ENCODE data around the gene OR51F1. TPM values are rescaled to one million over a fixed set of nuclear protein-coding genes. Genes with fewer than 3 reads are reported as not detected.

OR51F1 gene, protein sequence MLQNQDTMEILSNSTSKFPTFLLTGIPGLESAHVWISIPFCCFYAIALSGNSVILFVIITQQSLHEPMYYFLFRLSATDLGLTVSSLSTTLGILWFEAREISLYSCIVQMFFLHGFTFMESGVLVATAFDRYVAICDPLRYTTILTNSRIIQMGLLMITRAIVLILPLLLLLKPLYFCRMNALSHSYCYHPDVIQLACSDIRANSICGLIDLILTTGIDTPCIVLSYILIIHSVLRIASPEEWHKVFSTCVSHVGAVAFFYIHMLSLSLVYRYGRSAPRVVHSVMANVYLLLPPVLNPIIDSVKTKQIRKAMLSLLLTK
- not detected in 2 replicates for total RNA-seq (2021)
- not detected for Bru-seq, nascent RNA
- BruChase-seq, experiment 1, labeled RNA remaining after a 2-hour chase, result not detected
- BruChase-seq, experiment 2, labeled RNA remaining after a 6-hour chase, result not detected
- long read RNA-seq, result 0 reads

DNA sequence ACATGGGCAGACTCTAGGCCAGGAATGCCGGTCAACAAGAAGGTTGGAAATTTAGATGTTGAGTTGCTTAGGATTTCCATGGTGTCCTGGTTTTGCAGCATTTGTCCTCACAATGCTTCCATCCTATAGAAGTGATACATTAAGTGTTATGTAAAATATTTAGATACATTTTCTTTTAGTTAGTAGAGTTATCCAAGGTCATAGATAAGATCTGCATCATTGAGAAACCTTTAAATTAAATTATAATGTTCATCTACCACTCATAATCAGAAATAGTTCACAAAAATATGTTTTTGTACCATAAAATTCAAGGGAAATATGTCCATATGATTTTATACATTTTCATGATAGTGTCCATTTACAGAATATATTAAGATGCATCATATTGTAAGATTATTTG is at the start of gene OR51F1:
Gene OR51F1 (minus strand): TSS at position 101 of the 400 bp plus-strand sequence. CDS start 0 bp downstream, at position 101.
- no peaks in the 10 kb centered on the region for H3K36me3 ChIP-seq (ENCODE audit: insufficient read depth, low read length, poor library complexity, severe bottlenecking)
- ChIA-PET POLR2A (ENCODE audit: low non-redundant PET) (no interaction called here), CTCF (no interaction called here)
- no peak for DNase-seq (ENCODE audit: low spot score)
- no peaks in the 10 kb centered on the region for H3K4me1 ChIP-seq (ENCODE audit: insufficient read depth, low read length, poor library complexity, severe bottlenecking)
- no peak within 1 kb of the TSS for H3K27ac ChIP-seq (ENCODE audit: low read depth, low read length, poor library complexity, severe bottlenecking)
- H3K9me3 ChIP-seq (ENCODE audit: low read depth, low read length, poor library complexity, severe bottlenecking), result no peaks in the 10 kb centered on the region
- no peaks in the 10 kb centered on the region for H3K27me3 ChIP-seq (replicated peaks; ENCODE audit: insufficient read depth, low read depth, low read length, poor library complexity)
- TF ChIP-seq, protein P1, sequence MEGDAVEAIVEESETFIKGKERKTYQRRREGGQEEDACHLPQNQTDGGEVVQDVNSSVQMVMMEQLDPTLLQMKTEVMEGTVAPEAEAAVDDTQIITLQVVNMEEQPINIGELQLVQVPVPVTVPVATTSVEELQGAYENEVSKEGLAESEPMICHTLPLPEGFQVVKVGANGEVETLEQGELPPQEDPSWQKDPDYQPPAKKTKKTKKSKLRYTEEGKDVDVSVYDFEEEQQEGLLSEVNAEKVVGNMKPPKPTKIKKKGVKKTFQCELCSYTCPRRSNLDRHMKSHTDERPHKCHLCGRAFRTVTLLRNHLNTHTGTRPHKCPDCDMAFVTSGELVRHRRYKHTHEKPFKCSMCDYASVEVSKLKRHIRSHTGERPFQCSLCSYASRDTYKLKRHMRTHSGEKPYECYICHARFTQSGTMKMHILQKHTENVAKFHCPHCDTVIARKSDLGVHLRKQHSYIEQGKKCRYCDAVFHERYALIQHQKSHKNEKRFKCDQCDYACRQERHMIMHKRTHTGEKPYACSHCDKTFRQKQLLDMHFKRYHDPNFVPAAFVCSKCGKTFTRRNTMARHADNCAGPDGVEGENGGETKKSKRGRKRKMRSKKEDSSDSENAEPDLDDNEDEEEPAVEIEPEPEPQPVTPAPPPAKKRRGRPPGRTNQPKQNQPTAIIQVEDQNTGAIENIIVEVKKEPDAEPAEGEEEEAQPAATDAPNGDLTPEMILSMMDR (conservative IDR thresholded peaks at IDR 0.05; ENCODE audit: low read depth, low read length), result no peak
- no peak for TF ChIP-seq EZH2 (IDR thresholded peaks at IDR 0.05; ENCODE audit: borderline replicate concordance, low read depth, low read length, poor library complexity, severe bottlenecking)
- no TSS peak for BruUV-seq (replicated peaks)
- intact Hi-C loops (cut with micrococcal nuclease; ENCODE audit: unreplicated experiment), result no loop called here
- no peak within 1 kb of the TSS for H3K4me3 ChIP-seq (ENCODE audit: low read depth, low read length, poor library complexity, severe bottlenecking)

DNA sequence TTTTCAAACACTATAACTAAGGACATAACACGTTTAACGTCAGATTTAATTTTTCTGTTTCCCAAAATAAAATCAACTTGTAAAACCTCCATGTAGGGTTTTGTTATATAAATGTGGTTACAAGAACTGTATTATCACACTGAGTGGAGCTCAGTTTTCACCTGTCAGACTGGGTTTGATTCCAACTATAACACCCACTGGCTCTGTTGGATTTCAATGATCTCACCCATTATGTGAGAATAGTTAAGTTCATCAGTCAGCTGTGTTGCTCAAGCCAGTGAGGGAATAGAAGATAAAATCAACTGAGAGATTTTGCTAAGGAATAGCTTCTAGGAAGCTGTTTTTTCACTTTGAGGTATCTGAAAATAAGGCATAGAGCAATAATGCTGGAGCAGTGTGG is 39.5 kb upstream of the OR51F1 start:
- H3K4me1 ChIP-seq (ENCODE audit: insufficient read depth, low read length, poor library complexity, severe bottlenecking), result no peaks in the 10 kb centered on the region
- intact Hi-C loops (cut with micrococcal nuclease; ENCODE audit: unreplicated experiment), result no loop called here
- CTCF ChIA-PET, result no interaction called here
- POLR2A ChIA-PET (ENCODE audit: low non-redundant PET), result no interaction called here
- no TSS peak for BruUV-seq (replicated peaks)
- H3K4me3 ChIP-seq (ENCODE audit: low read depth, low read length, poor library complexity, severe bottlenecking), result no peak overlapping the region
- no peaks in the 10 kb centered on the region for H3K27me3 ChIP-seq (replicated peaks; ENCODE audit: insufficient read depth, low read depth, low read length, poor library complexity)
- H3K9me3 ChIP-seq (ENCODE audit: low read depth, low read length, poor library complexity, severe bottlenecking), result no peaks in the 10 kb centered on the region
- no peaks in the 10 kb centered on the region for H3K36me3 ChIP-seq (ENCODE audit: insufficient read depth, low read length, poor library complexity, severe bottlenecking)
- TF ChIP-seq EZH2 (IDR thresholded peaks at IDR 0.05; ENCODE audit: borderline replicate concordance, low read depth, low read length, poor library complexity, severe bottlenecking), result no peak
- TF ChIP-seq, protein P1 (conservative IDR thresholded peaks at IDR 0.05; ENCODE audit: low read depth, low read length), result no peak
- H3K27ac ChIP-seq (ENCODE audit: low read depth, low read length, poor library complexity, severe bottlenecking), result no peak overlapping the region
- no peak for DNase-seq (ENCODE audit: low spot score)

DNA sequence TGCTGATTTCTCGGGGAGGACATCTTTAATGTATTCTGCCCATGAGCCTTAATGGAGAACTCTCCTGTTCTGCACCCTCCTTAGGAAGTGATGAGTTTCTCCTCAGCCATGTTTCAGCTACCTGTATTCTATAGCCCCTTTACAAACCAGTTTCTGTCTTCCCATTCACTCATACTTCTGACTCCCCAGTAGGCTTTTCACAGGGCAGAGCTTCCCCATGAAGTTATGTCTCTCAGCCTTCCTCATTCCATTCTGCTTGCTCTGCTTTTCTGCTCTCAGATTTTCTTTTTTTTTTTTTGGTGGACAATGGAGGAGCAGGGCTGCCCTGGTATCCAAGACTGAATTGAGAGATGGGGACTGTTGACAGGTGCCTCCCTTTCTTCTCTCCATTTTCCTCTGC is 38.7 kb upstream of the OR51F1 start:
- H3K4me3 ChIP-seq (ENCODE audit: low read depth, low read length, poor library complexity, severe bottlenecking), result no peak overlapping the region
- intact Hi-C loops (cut with micrococcal nuclease; ENCODE audit: unreplicated experiment), result no loop called here
- H3K27me3 ChIP-seq (replicated peaks; ENCODE audit: insufficient read depth, low read depth, low read length, poor library complexity), result no peaks in the 10 kb centered on the region
- no peaks in the 10 kb centered on the region for H3K36me3 ChIP-seq (ENCODE audit: insufficient read depth, low read length, poor library complexity, severe bottlenecking)
- TF ChIP-seq EZH2 (IDR thresholded peaks at IDR 0.05; ENCODE audit: borderline replicate concordance, low read depth, low read length, poor library complexity, severe bottlenecking), result no peak
- TF ChIP-seq, protein P1 (conservative IDR thresholded peaks at IDR 0.05; ENCODE audit: low read depth, low read length), result no peak
- ChIA-PET POLR2A (ENCODE audit: low non-redundant PET) (no interaction called here), CTCF (no interaction called here)
- BruUV-seq (replicated peaks), result no TSS peak
- H3K9me3 ChIP-seq (ENCODE audit: low read depth, low read length, poor library complexity, severe bottlenecking), result no peaks in the 10 kb centered on the region
- H3K4me1 ChIP-seq (ENCODE audit: insufficient read depth, low read length, poor library complexity, severe bottlenecking), result no peaks in the 10 kb centered on the region
- no peak for DNase-seq (ENCODE audit: low spot score)
- H3K27ac ChIP-seq (ENCODE audit: low read depth, low read length, poor library complexity, severe bottlenecking), result no peak overlapping the region
